GM19328 (cell line): ENCODE data around the gene NAMPT.
"Not testable (repeated sequence)": the region's sequence is repeated elsewhere in the genome, so short reads cannot be mapped to it uniquely, and the experiment has no call there.

Experiments used
- ATAC-seq: cut with Tn5 transposase; IDR thresholded peaks from one replicate; pipeline ENCODE4 v1.9.1; 2021; ENCODE audit warnings: mild to moderate bottlenecking, moderate library complexity; ENCODE audit not compliant: unreplicated experiment

The NAMPT gene

GRCh38 chr7:106238830-106239229 lies 46.0 kb downstream of the NAMPT start:
- no peak for ATAC-seq

DNA sequence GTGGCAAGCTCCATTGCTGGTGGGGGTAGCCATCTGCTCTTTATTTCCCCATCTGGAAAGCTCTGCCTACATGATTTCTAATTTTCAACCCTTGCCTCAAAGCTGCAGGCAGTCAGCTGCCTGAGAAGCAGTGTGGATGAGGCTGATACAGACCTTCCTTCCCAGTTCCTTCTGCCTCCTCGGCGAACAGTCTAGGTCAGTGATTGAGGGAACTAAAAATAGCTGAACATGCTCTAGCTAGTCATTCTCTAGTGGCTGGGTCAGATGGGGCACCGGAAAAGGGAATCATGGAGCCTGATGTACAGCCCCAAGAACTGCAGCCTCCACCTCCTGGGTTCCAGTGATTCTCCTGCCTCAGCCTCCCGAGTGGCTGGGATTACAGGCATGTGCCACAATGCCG lies 48.7 kb downstream of the NAMPT start:
- no peak for ATAC-seq

GRCh38 chr7:106234425-106234824 lies 50.4 kb downstream of the NAMPT start:
- no peak for ATAC-seq

DNA sequence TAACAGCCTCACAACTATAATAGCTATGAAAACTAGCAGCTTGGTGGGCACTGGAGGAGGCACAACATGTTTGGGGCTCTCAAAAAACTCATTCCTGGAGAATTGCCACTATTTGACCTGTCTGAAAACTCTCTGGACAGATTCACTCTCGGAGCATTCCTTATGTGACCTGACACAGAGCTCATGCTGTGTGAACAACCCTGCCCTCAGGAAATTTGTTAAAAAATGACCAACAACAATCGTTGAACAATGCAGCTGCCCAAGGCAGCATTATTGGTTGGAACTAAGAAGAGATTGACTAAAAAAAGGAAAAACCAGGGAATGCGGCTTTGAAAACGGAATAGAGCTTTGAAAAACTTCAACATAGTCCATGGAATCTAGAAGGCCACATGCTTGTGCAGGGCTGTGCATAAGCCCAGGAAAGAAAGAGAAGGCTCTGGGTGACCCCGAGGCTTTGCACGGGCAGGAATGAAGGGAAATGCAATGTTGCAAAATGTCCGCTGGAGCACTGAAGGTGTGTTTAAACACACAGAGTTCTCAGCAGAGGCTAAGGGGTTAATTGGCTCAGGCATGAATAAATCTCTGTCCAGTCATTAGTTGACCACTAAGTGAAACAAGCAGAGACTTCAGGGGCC lies 52.8 kb downstream of the NAMPT start:
- ATAC-seq: no peak

DNA sequence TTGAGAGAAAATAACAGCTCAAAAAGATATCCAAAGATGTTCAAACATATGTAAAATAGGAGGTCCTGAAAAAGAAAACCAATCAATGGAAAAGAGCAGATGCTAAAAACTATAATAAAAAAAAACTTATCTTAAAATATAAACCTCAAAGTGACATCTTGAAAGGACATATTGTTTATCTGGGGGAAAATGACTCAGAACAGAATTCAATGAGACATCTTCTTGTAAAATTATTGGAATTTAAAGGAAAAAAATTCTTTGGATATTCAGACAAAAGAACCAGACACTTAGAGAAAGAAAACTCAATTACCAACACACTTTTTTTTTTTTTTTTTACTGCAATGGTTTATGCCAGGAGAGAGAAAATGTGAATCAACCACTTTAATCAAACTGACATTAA lies 58.9 kb downstream of the NAMPT start:
- ATAC-seq: no peak

GRCh38 chr7:106224797-106225196 lies 60.0 kb downstream of the NAMPT start:
- ATAC-seq: no peak

- ATAC-seq: no peak
Observed at GRCh38 chr7:106223156-106223555, 61.6 kb downstream of the NAMPT start.

- no peak for ATAC-seq
Observed at GRCh38 chr7:106222545-106222944, 62.2 kb downstream of the NAMPT start.

GRCh38 chr7:106220307-106220706 lies 64.5 kb downstream of the NAMPT start:
- ATAC-seq: no peak

DNA sequence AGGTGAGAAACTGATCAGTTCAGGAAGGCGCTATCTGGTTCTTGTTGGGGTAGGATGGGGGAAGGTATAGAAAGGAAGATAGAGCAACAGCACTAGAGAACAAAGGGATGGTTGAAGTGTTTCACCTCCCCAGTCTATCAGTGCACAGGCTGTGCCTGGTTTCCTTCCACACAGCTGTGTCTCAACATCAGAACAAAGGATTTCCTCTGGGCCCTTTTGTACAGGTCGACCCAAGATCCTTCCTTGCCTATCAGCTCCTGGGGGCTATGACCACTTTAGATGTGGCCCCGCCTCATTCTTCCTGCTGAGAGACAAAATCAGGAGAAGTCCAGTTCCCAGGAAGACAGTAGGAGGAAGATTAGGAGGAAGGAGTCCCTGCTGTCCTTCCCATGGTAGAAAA lies 65.6 kb downstream of the NAMPT start:
- ATAC-seq: no peak

DNA sequence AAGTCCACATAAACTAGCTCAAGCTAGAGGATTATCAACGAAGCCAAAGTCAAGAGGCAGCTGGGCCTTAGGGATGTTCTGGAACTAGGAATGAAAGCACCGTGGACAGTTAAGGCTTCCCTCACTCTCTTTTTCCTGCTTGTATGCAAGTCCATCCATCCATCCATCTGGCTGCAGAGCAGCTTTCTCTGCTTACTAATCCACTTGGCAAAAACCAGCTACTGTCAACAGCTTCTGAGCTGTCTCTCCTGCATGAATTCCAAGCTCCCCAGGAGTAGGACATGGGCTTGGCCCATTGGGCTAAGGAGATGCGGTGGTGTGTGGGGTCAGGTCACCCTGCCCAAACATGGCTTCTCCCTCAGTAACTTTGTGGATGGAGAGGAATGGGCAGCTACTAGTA lies 66.2 kb downstream of the NAMPT start:
- ATAC-seq: no peak

DNA sequence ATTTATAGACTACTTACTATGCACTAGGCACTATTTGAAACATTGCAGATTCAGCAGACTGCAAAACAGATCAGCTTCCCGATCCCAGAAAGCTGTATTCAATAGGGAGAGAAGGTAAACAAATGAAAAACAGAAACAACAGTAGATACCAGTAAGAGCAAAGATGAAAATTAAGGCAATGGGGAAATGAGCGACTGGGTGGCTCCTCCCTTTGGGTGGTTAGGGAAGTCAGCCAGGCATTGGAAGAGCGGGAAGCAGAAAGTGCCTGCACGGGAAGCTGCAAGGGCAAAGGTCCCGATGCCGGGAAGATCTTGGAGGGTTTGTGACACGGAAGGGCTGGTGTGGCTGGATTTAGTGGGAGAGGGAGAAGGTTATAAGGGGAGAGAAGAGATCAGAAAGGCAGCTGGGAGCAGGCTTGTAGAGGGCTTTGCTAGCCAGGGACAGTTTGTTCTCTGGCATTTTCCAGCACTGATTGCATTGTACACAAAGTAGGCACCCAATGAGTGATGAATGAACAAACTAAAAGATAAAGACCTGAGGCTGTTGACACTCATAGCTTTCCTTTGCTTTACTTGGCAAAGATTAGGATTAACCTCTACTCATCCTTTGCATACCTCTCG lies 67.8 kb downstream of the NAMPT start:
- ATAC-seq: no peak

- no peak for ATAC-seq
Observed at GRCh38 chr7:106216517-106216922, 68.3 kb downstream of the NAMPT start.

DNA sequence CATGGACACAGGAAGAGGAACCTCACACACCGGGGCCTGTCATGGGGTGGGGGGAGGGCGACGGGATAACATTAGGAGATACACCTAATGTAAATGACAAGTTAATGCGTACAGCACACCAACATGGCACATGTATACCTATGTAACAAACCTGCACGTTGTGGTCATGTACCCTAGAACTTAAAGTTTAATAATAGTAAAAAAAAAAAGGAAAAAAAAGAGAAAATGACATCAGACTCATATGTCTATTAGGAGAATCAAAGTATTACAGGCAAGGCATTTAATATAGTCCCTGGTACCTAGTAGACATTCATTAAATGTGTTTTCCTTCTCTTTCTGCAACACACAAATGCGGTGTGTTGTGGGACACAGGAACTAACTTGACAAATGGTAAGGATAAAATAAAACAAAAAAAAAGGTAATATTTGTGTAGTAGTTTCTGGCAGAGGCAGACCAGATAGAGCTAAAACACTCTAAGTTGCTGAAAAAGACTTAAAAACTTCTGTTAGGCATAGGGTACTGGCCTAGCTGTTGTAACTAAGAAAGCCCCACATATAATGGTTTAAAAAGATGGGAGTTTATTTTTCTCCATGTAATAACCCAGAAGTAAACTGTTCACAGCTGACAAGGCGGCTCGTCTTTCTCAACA lies 68.8 kb downstream of the NAMPT start:
- ATAC-seq: no peak

DNA sequence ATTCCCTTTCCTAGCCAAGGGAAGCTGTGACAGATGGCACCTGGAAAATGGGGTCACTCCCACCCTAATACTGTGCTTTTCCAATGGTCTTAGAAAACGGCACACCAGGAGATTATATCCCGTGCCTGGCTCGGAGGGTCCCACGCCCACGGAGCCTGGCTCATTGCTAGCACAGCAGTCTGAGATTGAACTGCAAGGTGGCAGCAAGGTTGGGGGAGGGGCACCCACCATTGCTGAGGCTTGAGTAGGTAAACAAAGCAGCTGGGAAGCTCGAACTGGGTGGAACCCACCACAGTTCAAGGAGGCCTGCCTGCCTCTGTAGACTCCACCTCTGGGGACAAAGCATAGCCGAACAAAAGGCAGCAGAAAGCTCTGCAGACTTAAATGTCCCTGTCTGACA lies 75.8 kb downstream of the NAMPT start:
- not testable (repeated sequence) for ATAC-seq

DNA sequence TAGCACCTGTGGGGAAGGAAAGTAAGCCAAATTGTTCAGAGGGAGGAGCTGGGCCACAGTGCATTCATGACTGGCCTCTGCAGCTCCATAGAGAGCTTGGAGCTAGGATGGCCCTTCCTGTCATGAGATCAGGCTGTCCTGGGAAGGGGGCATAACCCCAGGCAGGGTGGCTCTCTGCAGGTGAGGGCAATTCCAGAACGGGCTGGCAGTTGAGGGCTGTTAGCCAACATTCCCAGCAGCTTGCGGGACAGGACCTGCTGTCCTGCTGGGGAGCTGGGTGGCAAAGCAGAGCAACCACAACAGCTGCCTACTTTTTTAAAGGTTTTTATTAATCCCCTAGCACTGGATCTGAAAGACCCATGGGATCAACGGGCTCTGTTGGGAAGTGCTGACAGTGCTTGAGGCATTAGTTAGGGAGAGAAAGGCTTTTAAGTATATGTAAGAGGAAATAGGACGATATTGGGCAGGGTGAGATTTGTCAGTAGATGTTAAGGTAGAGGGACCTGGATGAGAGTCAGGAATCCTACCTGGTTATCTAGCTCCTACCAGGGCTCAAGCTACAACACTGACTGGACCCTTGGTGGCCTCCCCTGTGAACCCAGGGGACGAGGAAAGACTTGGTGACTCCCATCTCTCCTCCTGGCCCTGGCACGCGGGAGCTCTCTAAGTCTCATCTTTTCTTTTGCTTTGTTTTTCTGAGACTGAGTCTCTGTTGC lies 77.8 kb downstream of the NAMPT start:
- ATAC-seq: no peak

GRCh38 chr7:106205621-106206222 lies 79.1 kb downstream of the NAMPT start:
- no peak for ATAC-seq

GRCh38 chr7:106203473-106203872 lies 81.3 kb downstream of the NAMPT start:
- ATAC-seq: no peak

GRCh38 chr7:106201164-106201563 lies 83.6 kb downstream of the NAMPT start:
- ATAC-seq: no peak

GRCh38 chr7:106199813-106200364 lies 84.9 kb downstream of the NAMPT start:
- ATAC-seq: no peak

DNA sequence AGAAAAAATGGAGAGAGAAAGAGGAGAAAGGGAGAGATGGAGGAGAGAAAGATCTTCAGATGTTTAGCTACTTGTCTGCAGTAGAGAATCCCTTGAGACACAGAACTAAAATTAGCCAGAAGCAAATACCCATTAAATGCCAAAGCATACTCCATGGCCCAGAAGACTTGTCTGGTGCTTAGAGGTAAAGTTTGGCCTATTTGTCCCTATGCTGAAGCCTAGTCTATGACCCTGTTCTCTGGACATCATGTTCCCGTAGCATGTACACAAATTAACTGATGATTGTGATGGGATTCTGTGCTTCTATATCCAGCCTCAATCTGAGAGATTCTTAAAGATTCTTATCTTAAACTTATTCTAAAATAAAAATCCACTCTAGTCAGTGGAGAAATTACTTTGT lies 85.8 kb downstream of the NAMPT start:
- no peak for ATAC-seq
